Measurements from ENCODE around the gene TRAF2. TPM values are rescaled to one million over a fixed set of nuclear protein-coding genes. Genes with fewer than 3 reads are reported as not detected.

The TRAF2 gene
- polyA plus RNA-seq, 2 donors, result 11.0 to 16.6 TPM

GRCh38 chr9:136898483-136899100, 12.3 kb downstream of the TRAF2 start:
- Histone ChIP-seq H3K27me3 (ENCODE audit: control insufficient read depth in 1 of 2, insufficient read depth in 2 of 2, low read length in 2 of 2) (no peaks in the 10 kb centered on the region), H3K27ac (ENCODE audit: low read depth in 2 of 2, low read length in 1 of 2) (no peak overlapping the region), H3K36me3 (ENCODE audit: control insufficient read depth in 2 of 2, insufficient read depth in 2 of 2, low read length in 1 of 2) (peaks cover 0 to 15% of the 10 kb centered on the region in 2 donors), H3K9me3 (ENCODE audit: control insufficient read depth in 2 of 2, insufficient read depth in 1 of 2, low read depth in 1 of 2, low read length in 1 of 2) (no peaks in the 10 kb centered on the region), H3K4me1 (ENCODE audit: control insufficient read depth in 2 of 2, insufficient read depth in 2 of 2, low read length in 1 of 2) (peaks cover 7 to 24% of the 10 kb centered on the region in 2 donors), H3K4me3 (ENCODE audit: low read depth in 1 of 2, low read length in 2 of 2) (no peak overlapping the region)
- 93% methylated on average over 21 of the region's 21 CpGs for WGBS, 2 donors

- Histone ChIP-seq H3K36me3 (ENCODE audit: control insufficient read depth in 2 of 2, insufficient read depth in 2 of 2, low read length in 1 of 2) (peaks cover 0 to 15% of the 10 kb centered on the region in 2 donors), H3K4me1 (ENCODE audit: control insufficient read depth in 2 of 2, insufficient read depth in 2 of 2, low read length in 1 of 2) (peaks cover 7 to 24% of the 10 kb centered on the region in 2 donors), H3K4me3 (ENCODE audit: low read depth in 1 of 2, low read length in 2 of 2) (peak overlapping the region in 1 of 2 donors; percentile 16), H3K27me3 (ENCODE audit: control insufficient read depth in 1 of 2, insufficient read depth in 2 of 2, low read length in 2 of 2) (no peaks in the 10 kb centered on the region), H3K9me3 (ENCODE audit: control insufficient read depth in 2 of 2, insufficient read depth in 1 of 2, low read depth in 1 of 2, low read length in 1 of 2) (no peaks in the 10 kb centered on the region), H3K27ac (ENCODE audit: low read depth in 2 of 2, low read length in 1 of 2) (peak overlapping the region; percentile 16 to 50)
- 45 to 57% methylated on average over 9 of the region's 9 CpGs for WGBS, 2 donors
These were observed 12.9 kb downstream of the TRAF2 start for GRCh38 chr9:136899196-136899595.

DNA sequence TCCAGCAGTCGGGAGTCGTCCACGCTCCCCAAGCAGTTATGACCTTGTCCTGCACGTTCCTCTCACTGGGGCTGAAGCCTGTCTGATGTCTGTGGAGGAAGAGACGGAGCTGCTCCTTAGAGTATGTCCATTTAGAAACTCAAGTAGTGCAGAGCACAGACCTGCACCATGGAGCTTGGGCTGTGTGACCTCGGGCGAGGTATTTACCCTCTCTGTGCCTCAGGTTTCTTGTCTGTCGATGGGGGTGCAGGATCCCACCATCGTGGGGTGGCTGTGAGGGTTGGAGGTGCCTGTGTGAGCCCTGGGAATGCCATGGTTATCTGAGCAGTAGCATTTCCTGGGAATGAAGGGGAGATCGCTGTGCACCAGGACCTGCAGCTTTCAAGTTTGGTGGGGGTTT, 14.2 kb downstream of the TRAF2 start:
- H3K27ac ChIP-seq (ENCODE audit: low read depth in 2 of 2, low read length in 1 of 2), result peak overlapping the region; percentile 97 to 99
- H3K4me1 ChIP-seq (ENCODE audit: control insufficient read depth in 2 of 2, insufficient read depth in 2 of 2, low read length in 1 of 2), result peaks cover 7 to 24% of the 10 kb centered on the region in 2 donors
- H3K9me3 ChIP-seq (ENCODE audit: control insufficient read depth in 2 of 2, insufficient read depth in 1 of 2, low read depth in 1 of 2, low read length in 1 of 2), result no peaks in the 10 kb centered on the region
- peaks cover 0 to 5% of the 10 kb centered on the region in 2 donors for H3K36me3 ChIP-seq (ENCODE audit: control insufficient read depth in 2 of 2, insufficient read depth in 2 of 2, low read length in 1 of 2)
- no peak overlapping the region for H3K4me3 ChIP-seq (ENCODE audit: low read depth in 1 of 2, low read length in 2 of 2)
- no peaks in the 10 kb centered on the region for H3K27me3 ChIP-seq (ENCODE audit: control insufficient read depth in 1 of 2, insufficient read depth in 2 of 2, low read length in 2 of 2)
- 84 to 85% methylated on average over 10 of the region's 10 CpGs for WGBS, 2 donors

DNA sequence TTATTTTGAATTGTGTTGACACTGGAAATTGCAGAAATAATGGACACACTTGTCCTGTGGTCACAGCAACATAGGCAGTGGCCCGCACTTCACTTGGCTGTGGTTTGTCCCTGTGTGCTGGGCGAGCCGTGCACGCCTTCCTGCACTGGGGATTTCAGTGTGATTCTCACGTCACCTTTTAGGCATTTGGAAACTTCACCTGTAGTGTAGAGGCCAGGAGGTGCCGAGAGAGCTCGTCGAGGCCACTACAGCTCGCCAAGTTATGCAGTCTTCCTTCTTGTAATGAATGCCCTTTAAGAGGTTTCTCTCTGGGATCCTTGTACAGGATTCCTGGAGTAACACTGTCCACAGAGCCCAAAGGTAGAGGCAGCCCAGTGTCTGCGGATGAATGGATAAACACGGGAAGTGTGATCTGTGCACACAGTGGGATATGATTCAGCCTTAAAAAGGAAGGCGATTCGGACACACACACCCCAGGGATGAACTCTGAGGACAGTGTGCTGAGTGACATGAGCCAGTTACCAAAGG, 14.7 kb downstream of the TRAF2 start:
- 42 to 47% methylated on average over 13 of the region's 13 CpGs for WGBS, 2 donors
- peaks cover 0 to 5% of the 10 kb centered on the region in 2 donors for H3K36me3 ChIP-seq (ENCODE audit: control insufficient read depth in 2 of 2, insufficient read depth in 2 of 2, low read length in 1 of 2)
- no peaks in the 10 kb centered on the region for H3K9me3 ChIP-seq (ENCODE audit: control insufficient read depth in 2 of 2, insufficient read depth in 1 of 2, low read depth in 1 of 2, low read length in 1 of 2)
- H3K4me3 ChIP-seq (ENCODE audit: low read depth in 1 of 2, low read length in 2 of 2), result no peak overlapping the region
- H3K27me3 ChIP-seq (ENCODE audit: control insufficient read depth in 1 of 2, insufficient read depth in 2 of 2, low read length in 2 of 2), result no peaks in the 10 kb centered on the region
- peaks cover 7 to 24% of the 10 kb centered on the region in 2 donors for H3K4me1 ChIP-seq (ENCODE audit: control insufficient read depth in 2 of 2, insufficient read depth in 2 of 2, low read length in 1 of 2)
- H3K27ac ChIP-seq (ENCODE audit: low read depth in 2 of 2, low read length in 1 of 2), result peak overlapping the region; percentile 97 to 99

GRCh38 chr9:136901516-136902258, 15.4 kb downstream of the TRAF2 start:
- Histone ChIP-seq H3K4me3 (ENCODE audit: low read depth in 1 of 2, low read length in 2 of 2) (peak overlapping the region; percentile 41 to 42), H3K36me3 (ENCODE audit: control insufficient read depth in 2 of 2, insufficient read depth in 2 of 2, low read length in 1 of 2) (peaks cover 0 to 7% of the 10 kb centered on the region in 2 donors), H3K27ac (ENCODE audit: low read depth in 2 of 2, low read length in 1 of 2) (peak overlapping the region; percentile 97 to 99), H3K4me1 (ENCODE audit: control insufficient read depth in 2 of 2, insufficient read depth in 2 of 2, low read length in 1 of 2) (peaks cover 7 to 24% of the 10 kb centered on the region in 2 donors), H3K9me3 (ENCODE audit: control insufficient read depth in 2 of 2, insufficient read depth in 1 of 2, low read depth in 1 of 2, low read length in 1 of 2) (no peaks in the 10 kb centered on the region), H3K27me3 (ENCODE audit: control insufficient read depth in 1 of 2, insufficient read depth in 2 of 2, low read length in 2 of 2) (no peaks in the 10 kb centered on the region)
- WGBS, 2 donors, result 18 to 27% methylated on average over 20 of the region's 20 CpGs

- WGBS, 2 donors, result 8 to 9% methylated on average over 15 of the region's 15 CpGs
- H3K4me3 ChIP-seq (ENCODE audit: low read depth in 1 of 2, low read length in 2 of 2), result peak overlapping the region; percentile 41 to 42
- peak overlapping the region; percentile 97 to 99 for H3K27ac ChIP-seq (ENCODE audit: low read depth in 2 of 2, low read length in 1 of 2)
- peaks cover 3 to 13% of the 10 kb centered on the region in 2 donors for H3K36me3 ChIP-seq (ENCODE audit: control insufficient read depth in 2 of 2, insufficient read depth in 2 of 2, low read length in 1 of 2)
- no peaks in the 10 kb centered on the region for H3K27me3 ChIP-seq (ENCODE audit: control insufficient read depth in 1 of 2, insufficient read depth in 2 of 2, low read length in 2 of 2)
- H3K4me1 ChIP-seq (ENCODE audit: control insufficient read depth in 2 of 2, insufficient read depth in 2 of 2, low read length in 1 of 2), result peaks cover 7 to 24% of the 10 kb centered on the region in 2 donors
- no peaks in the 10 kb centered on the region for H3K9me3 ChIP-seq (ENCODE audit: control insufficient read depth in 2 of 2, insufficient read depth in 1 of 2, low read depth in 1 of 2, low read length in 1 of 2)
These were observed 16.0 kb downstream of the TRAF2 start for GRCh38 chr9:136902259-136902821.

DNA sequence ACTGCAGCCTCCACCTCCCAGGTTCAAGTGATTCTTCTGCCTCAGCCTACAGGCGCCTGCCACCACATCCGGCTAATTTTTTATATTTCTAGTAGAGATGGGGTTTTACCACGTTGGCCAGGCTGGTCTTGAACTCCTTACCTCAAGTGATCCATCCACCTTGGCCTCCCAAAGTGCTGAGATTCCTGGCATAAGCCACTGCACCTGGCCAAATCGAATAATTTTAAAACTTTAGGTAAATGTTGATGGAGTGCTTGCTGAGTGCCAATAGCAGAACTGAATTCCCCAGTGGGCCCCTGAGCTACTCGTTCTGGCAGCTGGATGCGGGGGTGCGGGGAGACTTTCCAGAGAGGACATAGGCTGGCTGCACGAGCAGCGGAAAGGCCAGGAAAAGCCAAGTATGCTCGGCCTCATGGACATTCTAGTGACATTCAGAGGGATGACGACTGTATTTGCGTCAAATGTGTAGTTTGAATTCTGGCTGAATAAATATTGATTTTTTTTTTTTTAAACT, 16.8 kb downstream of the TRAF2 start:
- WGBS, 2 donors, result 50 to 55% methylated on average over 12 of the region's 12 CpGs
- Histone ChIP-seq H3K27me3 (ENCODE audit: control insufficient read depth in 1 of 2, insufficient read depth in 2 of 2, low read length in 2 of 2) (no peaks in the 10 kb centered on the region), H3K27ac (ENCODE audit: low read depth in 2 of 2, low read length in 1 of 2) (peak overlapping the region; percentile 97 to 99), H3K4me1 (ENCODE audit: control insufficient read depth in 2 of 2, insufficient read depth in 2 of 2, low read length in 1 of 2) (peaks cover 7 to 24% of the 10 kb centered on the region in 2 donors), H3K36me3 (ENCODE audit: control insufficient read depth in 2 of 2, insufficient read depth in 2 of 2, low read length in 1 of 2) (peaks cover 7 to 21% of the 10 kb centered on the region in 2 donors), H3K9me3 (ENCODE audit: control insufficient read depth in 2 of 2, insufficient read depth in 1 of 2, low read depth in 1 of 2, low read length in 1 of 2) (no peaks in the 10 kb centered on the region), H3K4me3 (ENCODE audit: low read depth in 1 of 2, low read length in 2 of 2) (no peak overlapping the region)

DNA sequence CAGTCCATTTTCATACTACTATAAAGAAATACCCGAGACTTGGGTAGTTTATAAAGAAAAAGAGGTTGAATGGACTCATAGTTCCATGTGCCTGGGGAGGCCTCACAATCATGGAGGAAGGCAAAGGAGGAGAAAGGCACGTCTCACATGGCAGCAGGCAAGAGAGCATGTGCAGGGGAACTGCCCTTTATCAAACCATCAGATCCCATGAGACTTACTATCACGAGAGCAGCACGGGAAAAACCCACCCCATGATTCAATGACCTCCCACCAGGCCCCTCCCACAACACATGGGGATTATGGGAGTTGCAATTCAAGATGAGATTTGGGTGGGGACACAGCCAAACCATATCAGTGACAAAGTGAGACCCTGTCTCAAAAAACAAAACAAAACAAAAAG, 19.9 kb downstream of the TRAF2 start:
- no peak overlapping the region for H3K27ac ChIP-seq (ENCODE audit: low read depth in 2 of 2, low read length in 1 of 2)
- 77 to 79% methylated on average over 4 of the region's 4 CpGs for WGBS, 2 donors

More for the DNA sequence above, 19.9 kb downstream of the TRAF2 start:
- no peak overlapping the region for H3K4me3 ChIP-seq (ENCODE audit: low read depth in 1 of 2, low read length in 2 of 2)
- peaks cover 10 to 37% of the 10 kb centered on the region in 2 donors for H3K36me3 ChIP-seq (ENCODE audit: control insufficient read depth in 2 of 2, insufficient read depth in 2 of 2, low read length in 1 of 2)
- no peaks in the 10 kb centered on the region for H3K27me3 ChIP-seq (ENCODE audit: control insufficient read depth in 1 of 2, insufficient read depth in 2 of 2, low read length in 2 of 2)
- H3K4me1 ChIP-seq (ENCODE audit: control insufficient read depth in 2 of 2, insufficient read depth in 2 of 2, low read length in 1 of 2), result peaks cover 7 to 12% of the 10 kb centered on the region in 2 donors
- H3K9me3 ChIP-seq (ENCODE audit: control insufficient read depth in 2 of 2, insufficient read depth in 1 of 2, low read depth in 1 of 2, low read length in 1 of 2), result no peaks in the 10 kb centered on the region

Data from esophagus (tissue), 2 donors.